HEK293 (cell line): ENCODE results near the gene HES2.

Source experiments
- EGR2 ChIP-seq: fragments of 450-650 bp; formaldehyde crosslinking; IDR thresholded peaks from 2 replicates; pipeline ENCODE4 v1.5.1; 2016; ENCODE audit warnings: low read depth, missing biosample characterization, missing genetic modification characterization
- GLIS1 ChIP-seq: fragments of 450-650 bp; formaldehyde crosslinking; IDR thresholded peaks from 2 replicates; pipeline ENCODE4 v1.5.1; 2016; ENCODE audit warnings: missing biosample characterization, missing genetic modification characterization
- HIC1 ChIP-seq: fragments of 450-650 bp; formaldehyde crosslinking; IDR thresholded peaks from 2 replicates; pipeline ENCODE4 v1.5.1; 2016; ENCODE audit warnings: missing biosample characterization, missing genetic modification characterization
- KLF1 ChIP-seq: fragments of 450-650 bp; formaldehyde crosslinking; IDR thresholded peaks from 2 replicates; pipeline ENCODE4 v1.5.1; 2016; ENCODE audit warnings: missing biosample characterization, missing genetic modification characterization
- KLF10 ChIP-seq: fragments of 450-650 bp; IDR thresholded peaks from 2 replicates; pipeline ENCODE4 v1.5.1; 2018; ENCODE audit warnings: missing biosample characterization, mild to moderate bottlenecking, missing genetic modification characterization
- KLF16 ChIP-seq: fragments of 450-650 bp; formaldehyde crosslinking; IDR thresholded peaks from 2 replicates; pipeline ENCODE4 v1.5.1; 2017; ENCODE audit warnings: missing biosample characterization, missing genetic modification characterization
- KLF7 ChIP-seq: fragments of 450-650 bp; formaldehyde crosslinking; IDR thresholded peaks from 2 replicates; pipeline ENCODE4 v1.5.1; 2016; ENCODE audit warnings: missing biosample characterization, missing genetic modification characterization, borderline replicate concordance
- OSR2 ChIP-seq: fragments of 450-650 bp; formaldehyde crosslinking; IDR thresholded peaks from 2 replicates; pipeline ENCODE4 v1.5.1; 2016; ENCODE audit warnings: missing biosample characterization, missing genetic modification characterization
- ZBTB17 ChIP-seq: fragments of 450-650 bp; formaldehyde crosslinking; IDR thresholded peaks from 2 replicates; pipeline ENCODE4 v1.5.1; 2016; ENCODE audit warnings: missing biosample characterization, missing genetic modification characterization
- ZBTB21 ChIP-seq: fragments of 450-650 bp; formaldehyde crosslinking; IDR thresholded peaks from 2 replicates; pipeline ENCODE4 v1.5.1; 2017; ENCODE audit warnings: missing biosample characterization, missing genetic modification characterization
- ZBTB44 ChIP-seq: fragments of 450-650 bp; IDR thresholded peaks from 2 replicates; pipeline ENCODE4 v1.5.1; 2018; ENCODE audit warnings: missing biosample characterization, mild to moderate bottlenecking, missing genetic modification characterization
- ZBTB7A ChIP-seq: fragments of 450-650 bp; formaldehyde crosslinking; IDR thresholded peaks from 2 replicates; pipeline ENCODE4 v1.5.1; 2016; ENCODE audit warnings: low read depth, missing biosample characterization, missing genetic modification characterization
- ZBTB8A ChIP-seq: fragments of 450-650 bp; formaldehyde crosslinking; IDR thresholded peaks from 2 replicates; pipeline ENCODE4 v1.5.1; 2016; ENCODE audit warnings: missing biosample characterization, missing genetic modification characterization
- ZNF169 ChIP-seq: fragments of 450-650 bp; formaldehyde crosslinking; IDR thresholded peaks from 2 replicates; pipeline ENCODE4 v1.5.1; 2016; ENCODE audit warnings: missing biosample characterization, missing genetic modification characterization
- ZNF211 ChIP-seq: fragments of 450-650 bp; formaldehyde crosslinking; IDR thresholded peaks from 2 replicates; pipeline ENCODE4 v1.5.1; 2016; ENCODE audit warnings: low read depth, missing biosample characterization, missing genetic modification characterization
- ZNF24 ChIP-seq: fragments of 450-650 bp; formaldehyde crosslinking; IDR thresholded peaks from 2 replicates; pipeline ENCODE4 v1.5.1; 2016; ENCODE audit warnings: missing biosample characterization, missing genetic modification characterization
- ZNF248 ChIP-seq: fragments of 450-650 bp; formaldehyde crosslinking; IDR thresholded peaks from 2 replicates; pipeline ENCODE4 v1.5.1; 2017; ENCODE audit warnings: missing biosample characterization, missing genetic modification characterization
- ZNF26 ChIP-seq: fragments of 450-650 bp; formaldehyde crosslinking; IDR thresholded peaks from 2 replicates; pipeline ENCODE4 v1.5.1; 2016; ENCODE audit warnings: missing biosample characterization, missing genetic modification characterization
- ZNF266 ChIP-seq: fragments of 450-650 bp; formaldehyde crosslinking; IDR thresholded peaks from 2 replicates; pipeline ENCODE4 v1.5.1; 2016; ENCODE audit warnings: missing biosample characterization, missing genetic modification characterization, low read depth
- ZNF274 ChIP-seq, 2 experiments: fragments of 200-500 bp in 1 of 2; fragments of 450-650 bp in 1 of 2; sonication (Bioruptor generic) in 1 of 2; formaldehyde crosslinking in 1 of 2; IDR thresholded peaks; 2 replicates each; pipeline versions ENCODE4 v1.5.1 to v1.6.1; 2014 to 2016; ENCODE audit warnings: borderline replicate concordance in 1 of 2, inconsistent platforms in 1 of 2, low read length in 1 of 2, missing biosample characterization in 1 of 2, missing genetic modification characterization in 1 of 2
- ZNF433 ChIP-seq: fragments of 450-650 bp; formaldehyde crosslinking; IDR thresholded peaks from 2 replicates; pipeline ENCODE4 v1.5.1; 2016; ENCODE audit warnings: missing biosample characterization, missing genetic modification characterization, low read depth
- ZNF514 ChIP-seq: fragments of 450-650 bp; formaldehyde crosslinking; IDR thresholded peaks from 2 replicates; pipeline ENCODE4 v1.5.1; 2016; ENCODE audit warnings: missing biosample characterization, missing genetic modification characterization
- ZNF530 ChIP-seq: fragments of 450-650 bp; formaldehyde crosslinking; IDR thresholded peaks from 2 replicates; pipeline ENCODE4 v1.5.1; 2016; ENCODE audit warnings: low read depth, missing biosample characterization, missing genetic modification characterization
- ZNF560 ChIP-seq: fragments of 450-650 bp; formaldehyde crosslinking; IDR thresholded peaks from 2 replicates; pipeline ENCODE4 v1.5.1; 2017; ENCODE audit warnings: missing biosample characterization, missing genetic modification characterization, borderline replicate concordance
- ZNF629 ChIP-seq: fragments of 450-650 bp; formaldehyde crosslinking; IDR thresholded peaks from 2 replicates; pipeline ENCODE4 v1.5.1; 2017; ENCODE audit warnings: missing biosample characterization, missing genetic modification characterization
- ZNF660 ChIP-seq: fragments of 450-650 bp; IDR thresholded peaks from 2 replicates; pipeline ENCODE4 v1.5.1; 2018; ENCODE audit warnings: missing biosample characterization, mild to moderate bottlenecking, missing genetic modification characterization
- ZNF677 ChIP-seq: fragments of 450-650 bp; IDR thresholded peaks from 2 replicates; pipeline ENCODE4 v1.5.0; 2018; ENCODE audit warnings: missing biosample characterization, mild to moderate bottlenecking, missing genetic modification characterization, moderate library complexity
- ZNF76 ChIP-seq: fragments of 450-650 bp; formaldehyde crosslinking; IDR thresholded peaks from 2 replicates; pipeline ENCODE4; 2016; ENCODE audit warnings: low read depth, missing biosample characterization, missing genetic modification characterization, borderline replicate concordance
- ZNF830 ChIP-seq: fragments of 450-650 bp; IDR thresholded peaks from 2 replicates; pipeline ENCODE4 v1.5.0; 2018; ENCODE audit warnings: missing biosample characterization, missing genetic modification characterization, low read depth, mild to moderate bottlenecking, moderate library complexity
- TF ChIP-seq, protein P1 (sequence below): fragments of 450-650 bp; formaldehyde crosslinking; IDR thresholded peaks from 2 replicates; pipeline ENCODE4 v1.5.1; 2017; ENCODE audit warnings: missing biosample characterization, missing genetic modification characterization
- TF ChIP-seq, protein P2 (sequence below): fragments of 450-650 bp; formaldehyde crosslinking; IDR thresholded peaks from 2 replicates; pipeline ENCODE4 v1.5.1; 2016; ENCODE audit warnings: missing biosample characterization, missing genetic modification characterization

Gene HES2

GRCh38 chr1:6393400-6394187 lies 26.1 kb downstream of the HES2 start, which contains the start of gene ACOT7 (continued):
- no peak for TF ChIP-seq ZNF514 (tag by site-specific recombination)
- TF ChIP-seq ZBTB7A (tag by site-specific recombination), result no peak
- TF ChIP-seq, protein P1, sequence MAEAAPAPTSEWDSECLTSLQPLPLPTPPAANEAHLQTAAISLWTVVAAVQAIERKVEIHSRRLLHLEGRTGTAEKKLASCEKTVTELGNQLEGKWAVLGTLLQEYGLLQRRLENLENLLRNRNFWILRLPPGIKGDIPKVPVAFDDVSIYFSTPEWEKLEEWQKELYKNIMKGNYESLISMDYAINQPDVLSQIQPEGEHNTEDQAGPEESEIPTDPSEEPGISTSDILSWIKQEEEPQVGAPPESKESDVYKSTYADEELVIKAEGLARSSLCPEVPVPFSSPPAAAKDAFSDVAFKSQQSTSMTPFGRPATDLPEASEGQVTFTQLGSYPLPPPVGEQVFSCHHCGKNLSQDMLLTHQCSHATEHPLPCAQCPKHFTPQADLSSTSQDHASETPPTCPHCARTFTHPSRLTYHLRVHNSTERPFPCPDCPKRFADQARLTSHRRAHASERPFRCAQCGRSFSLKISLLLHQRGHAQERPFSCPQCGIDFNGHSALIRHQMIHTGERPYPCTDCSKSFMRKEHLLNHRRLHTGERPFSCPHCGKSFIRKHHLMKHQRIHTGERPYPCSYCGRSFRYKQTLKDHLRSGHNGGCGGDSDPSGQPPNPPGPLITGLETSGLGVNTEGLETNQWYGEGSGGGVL (tag by site-specific recombination), result peak; percentile 53
- TF ChIP-seq ZNF169, result no peak
- peak; percentile 98 for TF ChIP-seq KLF1
- peak; percentile 51; the same call in 1 of the 2 replicates for TF ChIP-seq EGR2 (tag by site-specific recombination)
- no peak for TF ChIP-seq ZNF830 (tag by site-specific recombination)
- TF ChIP-seq ZBTB44, result no peak
- TF ChIP-seq KLF7 (tag by site-specific recombination), result peak; percentile 21; the same call in 1 of the 2 replicates
- peak; percentile 99 for TF ChIP-seq ZBTB8A (tag by site-specific recombination)
- peak; percentile 51 for TF ChIP-seq ZNF629
- peak; percentile 20; the same call in 1 of the 2 replicates for TF ChIP-seq KLF16 (tag by site-specific recombination)
- TF ChIP-seq ZNF677 (tag by site-specific recombination), result peak; percentile 88
- 0 out of 2 replicates have a peak, but pooled peaks have one; percentile 32 for TF ChIP-seq OSR2
- TF ChIP-seq KLF10, result peak; percentile 94
- TF ChIP-seq, protein P2, sequence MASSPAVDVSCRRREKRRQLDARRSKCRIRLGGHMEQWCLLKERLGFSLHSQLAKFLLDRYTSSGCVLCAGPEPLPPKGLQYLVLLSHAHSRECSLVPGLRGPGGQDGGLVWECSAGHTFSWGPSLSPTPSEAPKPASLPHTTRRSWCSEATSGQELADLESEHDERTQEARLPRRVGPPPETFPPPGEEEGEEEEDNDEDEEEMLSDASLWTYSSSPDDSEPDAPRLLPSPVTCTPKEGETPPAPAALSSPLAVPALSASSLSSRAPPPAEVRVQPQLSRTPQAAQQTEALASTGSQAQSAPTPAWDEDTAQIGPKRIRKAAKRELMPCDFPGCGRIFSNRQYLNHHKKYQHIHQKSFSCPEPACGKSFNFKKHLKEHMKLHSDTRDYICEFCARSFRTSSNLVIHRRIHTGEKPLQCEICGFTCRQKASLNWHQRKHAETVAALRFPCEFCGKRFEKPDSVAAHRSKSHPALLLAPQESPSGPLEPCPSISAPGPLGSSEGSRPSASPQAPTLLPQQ (tag by site-specific recombination), result peak; percentile 51; the same call in 1 of the 2 replicates
- no peak for TF ChIP-seq ZNF248 (tag by site-specific recombination)
- no peak for TF ChIP-seq ZNF530 (tag by site-specific recombination)
- no peak for TF ChIP-seq HIC1 (tag by site-specific recombination)
- TF ChIP-seq ZNF76 (tag by site-specific recombination), result peak; percentile 12; the same call in 1 of the 2 replicates
- TF ChIP-seq ZNF26, result no peak
- no peak for TF ChIP-seq ZNF433 (tag by site-specific recombination)
- no peak for TF ChIP-seq ZBTB21 (tag by site-specific recombination)
- no peak for TF ChIP-seq ZNF266 (tag by site-specific recombination)
- TF ChIP-seq ZNF211 (tag by site-specific recombination), result no peak
- no peak for TF ChIP-seq ZNF274 (IDR thresholded peaks at IDR 0.05; ENCODE audit: low read length)
- no peak for TF ChIP-seq ZNF274 (tag by site-specific recombination; IDR thresholded peaks at IDR 0.05; ENCODE audit: borderline replicate concordance)
- TF ChIP-seq GLIS1 (tag by site-specific recombination), result no peak; the same call in 1 of the 2 replicates
- 0 out of 2 replicates have a peak, but pooled peaks have one; percentile 23 for TF ChIP-seq ZNF24 (tag by site-specific recombination)
- TF ChIP-seq ZNF560 (tag by site-specific recombination), result no peak
- peak; percentile 58; the same call in 1 of the 2 replicates for TF ChIP-seq ZNF660
- TF ChIP-seq ZBTB17 (tag by site-specific recombination), result peak; percentile 81
